IMR-90 (cell line): ENCODE results near the gene RAB26. TPM values are rescaled to one million over a fixed set of nuclear protein-coding genes. Genes with fewer than 3 reads are reported as not detected.
A peak's percentile ranks its signal among the peaks of the same experiment; 100 is the strongest.

Experiments
- ATAC-seq: fragments of 200-7000 bp; cut with Tn5 transposase; 2 replicates; pipeline ENCODE4 v1.9.1; 2020; ENCODE audit warnings: low read depth, mild to moderate bottlenecking, moderate library complexity
- BruUV-seq: library from RNA; stranded (reverse); fragments of 400-500 nt; replicated peaks from 2 replicates; lab custom pipeline; 2021; lab: Mats Ljungman, UMichigan
- CTCF ChIA-PET: fragments of 300-600 bp; formaldehyde crosslinking; extraction: SDS; loops from one replicate; lab custom pipeline; 2021; ENCODE audit warnings: antibody characterized with exemption; lab: Yijun Ruan, JAX
- POLR2A ChIA-PET: fragments of 300-600 bp; sonication (Branson Sonifier 250); formaldehyde crosslinking; loops from one replicate; lab custom pipeline; 2022; ENCODE audit warnings: antibody characterized with exemption; ENCODE audit not compliant: unreplicated experiment; lab: Charles Lee
- DNase-seq: peaks from one replicate; pipeline ENCODE4 v3.0.0; 2013
- H2AFZ ChIP-seq: replicated peaks from 2 replicates; pipeline ENCODE3; 2013; ENCODE audit warnings: low read length, mild to moderate bottlenecking; ENCODE audit not compliant: poor library complexity
- H2AK5ac ChIP-seq: 2 replicates; pipeline ENCODE4 v1.6.1; 2013; ENCODE audit warnings: low read depth, low read length, inconsistent platforms
- H2AK9ac ChIP-seq: replicated peaks from 2 replicates; pipeline ENCODE3; 2013; ENCODE audit warnings: mild to moderate bottlenecking, low read depth, low read length, moderate library complexity; ENCODE audit not compliant: poor library complexity
- H2BK120ac ChIP-seq: 2 replicates; pipeline ENCODE4 v1.6.1; 2013; ENCODE audit warnings: low read depth, low read length, inconsistent platforms
- H2BK15ac ChIP-seq: 3 replicates; pipeline ENCODE4 v1.6.1; 2013; ENCODE audit warnings: low read depth, low read length, inconsistent platforms
- H2BK20ac ChIP-seq: 2 replicates; pipeline ENCODE4 v1.6.1; 2013; ENCODE audit warnings: low read depth, mild to moderate bottlenecking, inconsistent platforms, low read length, moderate library complexity
- H2BK5ac ChIP-seq: 2 replicates; pipeline ENCODE4 v1.6.1; 2013; ENCODE audit warnings: mild to moderate bottlenecking, low read depth, low read length, inconsistent platforms; ENCODE audit not compliant: poor library complexity, severe bottlenecking
- H3K14ac ChIP-seq: replicated peaks from 2 replicates; pipeline ENCODE4 v1.6.1; 2013; ENCODE audit warnings: low read depth, low read length, inconsistent platforms
- H3K18ac ChIP-seq: 2 replicates; pipeline ENCODE4 v1.6.1; 2013; ENCODE audit warnings: low read depth, low read length, control low read depth
- H3K23ac ChIP-seq: 2 replicates; pipeline ENCODE4 v1.6.1; 2013; ENCODE audit warnings: low read depth, low read length, inconsistent platforms
- H3K27ac ChIP-seq: 2 replicates; pipeline ENCODE4 v1.5.1; 2013; ENCODE audit warnings: mild to moderate bottlenecking, control low read depth, low read length; ENCODE audit not compliant: insufficient read depth
- H3K27me3 ChIP-seq: 2 replicates; pipeline ENCODE4 v1.6.1; 2013; ENCODE audit warnings: low read length; ENCODE audit not compliant: control insufficient read depth, insufficient read depth
- H3K36me3 ChIP-seq: 2 replicates; pipeline ENCODE4 v1.6.1; 2013; ENCODE audit warnings: low read length, mixed read lengths; ENCODE audit not compliant: control insufficient read depth, insufficient read depth
- H3K4ac ChIP-seq: 2 replicates; pipeline ENCODE4 v1.6.1; 2013; ENCODE audit warnings: low read depth, low read length, inconsistent platforms
- H3K4me1 ChIP-seq: 2 replicates; pipeline ENCODE4 v1.6.1; 2013; ENCODE audit warnings: low read length, mixed read lengths; ENCODE audit not compliant: control insufficient read depth, insufficient read depth
- H3K4me2 ChIP-seq: 2 replicates; pipeline ENCODE4 v1.6.1; 2013; ENCODE audit warnings: low read depth, mild to moderate bottlenecking, control low read depth, low read length, moderate library complexity
- H3K4me3 ChIP-seq: 2 replicates; pipeline ENCODE4 v1.5.1; 2013; ENCODE audit warnings: low read depth, mild to moderate bottlenecking, control low read depth, low read length, moderate library complexity; ENCODE audit not compliant: insufficient read depth
- H3K56ac ChIP-seq: 2 replicates; pipeline ENCODE4 v1.6.1; 2013; ENCODE audit warnings: low read length, inconsistent platforms; ENCODE audit not compliant: insufficient read depth; ENCODE audit errors: extremely low read depth
- H3K79me1 ChIP-seq, 2 experiments: 2 replicates each; pipeline ENCODE4 v1.6.1; 2013; ENCODE audit warnings: low read length in 2 of 2, inconsistent platforms in 1 of 2, low read depth in 1 of 2
- H3K9ac ChIP-seq: 2 replicates; pipeline ENCODE4 v1.6.1; 2013; ENCODE audit warnings: low read depth, low read length, control low read depth
- H3K9me1 ChIP-seq: 2 replicates; pipeline ENCODE4 v1.6.1; 2013; ENCODE audit warnings: low read length, inconsistent platforms; ENCODE audit not compliant: insufficient read depth
- H3K9me3 ChIP-seq: 2 replicates; pipeline ENCODE4 v1.6.1; 2013; ENCODE audit warnings: low read length; ENCODE audit not compliant: control insufficient read depth, insufficient read depth
- H4K20me1 ChIP-seq: 2 replicates; pipeline ENCODE4 v1.6.1; 2013; ENCODE audit warnings: low read length, inconsistent platforms; ENCODE audit not compliant: insufficient read depth
- H4K5ac ChIP-seq: 2 replicates; pipeline ENCODE4 v1.6.1; 2013; ENCODE audit warnings: mild to moderate bottlenecking, low read depth, low read length, control low read depth
- H4K8ac ChIP-seq, 2 experiments: 2 replicates each; pipeline ENCODE4 v1.6.1; 2013; ENCODE audit warnings: low read depth in 2 of 2, low read length in 2 of 2, control low read depth in 1 of 2, inconsistent platforms in 1 of 2
- H4K91ac ChIP-seq: 2 replicates; pipeline ENCODE4 v1.6.1; 2013; ENCODE audit warnings: low read depth, low read length, inconsistent platforms; ENCODE audit not compliant: insufficient read depth
- POLR2A ChIP-seq: IDR thresholded peaks from 2 replicates; pipeline ENCODE4 v1.6.1; 2012; ENCODE audit warnings: mild to moderate bottlenecking, low read depth, low read length
- RAD21 ChIP-seq: IDR thresholded peaks from 2 replicates; pipeline ENCODE4 v1.6.1; 2012; ENCODE audit warnings: low read length, improper control_type of control experiment
- WGBS, 2 experiments: methylation state at CpG; one replicate each; pipeline versions ENCODE4 v1.1.5 to v1.1.7; 2013; ENCODE audit warnings: missing lambda C conversion rate in 2 of 2; ENCODE audit not compliant: insufficient read length in 1 of 2; ENCODE audit errors: extremely low coverage in 2 of 2; 5-methylcytosine and 5-hydroxymethylcytosine counted together
- dilution Hi-C: fragments of 300-500 bp; cut with HindIII; formaldehyde crosslinking; loops from one replicate; pipeline ENCODE4 v1.14.3; 2018; ENCODE audit warnings: low sequenced_read_pairs; ENCODE audit not compliant: unreplicated experiment
- in situ Hi-C: fragments of 300-500 bp; cut with MboI; formaldehyde crosslinking; loops from 3 replicates; pipeline ENCODE4 v1.14.3; 2019; ENCODE audit warnings: low sequenced_read_pairs, inconsistent platforms, mixed read lengths
- intact Hi-C: fragments of 100-400 bp; cut with micrococcal nuclease; formaldehyde crosslinking; loops from 2 replicates; pipeline ENCODE4 v1.10.0; 2022
- polyA plus RNA-seq, 3 experiments: library from polyadenylated mRNA; depleted of rRNA; stranded (reverse); fragments of >200 nt; gene quantifications; 2 replicates each; pipeline ENCODE4 v1.2.3, GENCODE V29; 2012; ENCODE audit warnings: low replicate concordance in 1 of 3
- total RNA-seq: library from RNA; depleted of rRNA; stranded (reverse); fragments of >200 nt; gene quantifications from 2 replicates; pipeline ENCODE4 v1.2.3, GENCODE V29; 2012

The RAB26 gene
- total and polyA plus RNA-seq, 2 of the 4 experiments (the other 2 are of a cell fraction): 1.1 to 4.5 TPM

GRCh38 chr16:2150418-2151187 lies 2.2 kb downstream of the RAB26 start:
- POLR2A ChIA-PET: no interaction called here
- Histone ChIP-seq H3K14ac (no peak overlapping the region), H3K79me1 (peaks cover 11 to 63% of the 10 kb centered on the region in 2 experiments; a peak in 3 of 4 replicates), H2BK15ac (no peak overlapping the region), H3K23ac (peak overlapping the region; percentile 73; the same call in 1 of the 2 replicates), H3K4ac (no peak overlapping the region), H3K27me3 (no peaks in the 10 kb centered on the region), H3K36me3 (peaks cover 32% of the 10 kb centered on the region), H4K5ac (no peak overlapping the region), H2BK20ac (no peak overlapping the region), H2AK9ac (peak overlapping the region; percentile 66), H4K8ac (no peak overlapping the region), H3K4me3 (no peak overlapping the region), H4K20me1 (peaks cover 75% of the 10 kb centered on the region), H2BK120ac (no peak overlapping the region), H3K18ac (no peak overlapping the region), H2AK5ac (no peak overlapping the region), H3K9ac (peak overlapping the region; percentile 4; the same call in 1 of the 2 replicates), H4K91ac (no peak overlapping the region), H3K9me3 (no peaks in the 10 kb centered on the region), H3K56ac (no peak overlapping the region), H3K9me1 (peaks cover 10% of the 10 kb centered on the region), H3K4me1 (peaks cover 40% of the 10 kb centered on the region), H2AFZ (no peak overlapping the region), H3K4me2 (no peak overlapping the region; the same call in 1 of the 2 replicates), H3K27ac (no peak overlapping the region), H2BK5ac (no peak overlapping the region)
- CTCF ChIA-PET: interaction anchor here (0.9 kb wide), 1 partner anchor 10 kb away, joined by 5 read pairs; no protein-coding TSS in a partner anchor
- peak; percentile 28 for DNase-seq
- in situ Hi-C loops (no loop called here), dilution Hi-C loops (no loop called here), intact Hi-C loops (no loop called here)
- no peak for ATAC-seq
- no TSS peak for BruUV-seq
- TF ChIP-seq POLR2A (peak; percentile 17), RAD21 (no peak)
- 30% methylated on average over 9 of the region's 18 CpGs; no CpG with 5 or more reads in 1 of the 2 experiments for WGBS, 2 experiments
